HEK293 (cell line): ENCODE data around the gene LY6G5B.

Experiments used
- CTCF ChIA-PET: fragments of 350-600 bp; formaldehyde crosslinking; extraction: SDS; loops from one replicate; lab custom pipeline; 2021; ENCODE audit warnings: antibody characterized with exemption; lab: Yijun Ruan, JAX
- POLR2A ChIA-PET: fragments of 300-600 bp; formaldehyde crosslinking; extraction: SDS; loops from one replicate; lab custom pipeline; 2020; ENCODE audit warnings: antibody characterized with exemption, inconsistent platforms; lab: Yijun Ruan, JAX
- H3K27ac ChIP-seq: fragments of 200-500 bp; sonication (Bioruptor generic); 2 replicates; pipeline ENCODE4 v1.5.1; 2014; ENCODE audit warnings: low read depth, low read length, control low read depth, inconsistent platforms; ENCODE audit errors: extremely low read depth
- H3K36me3 ChIP-seq, 2 experiments: fragments of 200-500 bp in 1 of 2; sonication (Bioruptor generic) in 1 of 2; 1 replicate in 1 of 2; 2 replicates in 1 of 2; pipeline ENCODE4 v1.5.1; 2014 to 2017; ENCODE audit warnings: inconsistent platforms in 2 of 2, low read length in 2 of 2; ENCODE audit not compliant: control insufficient read depth in 2 of 2, insufficient read depth in 1 of 2
- H3K4me1 ChIP-seq: fragments of 200-500 bp; sonication (Bioruptor generic); 2 replicates; pipeline ENCODE4 v1.5.1; 2014; ENCODE audit warnings: mild to moderate bottlenecking, low read length, inconsistent platforms; ENCODE audit not compliant: control insufficient read depth, insufficient read depth
- H3K4me3 ChIP-seq: 2 replicates; pipeline ENCODE4 v1.5.1; 2011; ENCODE audit warnings: low read depth, mild to moderate bottlenecking, control low read depth, low read length, moderate library complexity
- H3K9me3 ChIP-seq: fragments of 200-500 bp; sonication (Bioruptor generic); 2 replicates; pipeline ENCODE4 v1.5.1; 2014; ENCODE audit warnings: low read depth, low read length, inconsistent platforms; ENCODE audit not compliant: control insufficient read depth, insufficient read depth
- GFI1B ChIP-seq: fragments of 450-650 bp; formaldehyde crosslinking; IDR thresholded peaks from 2 replicates; pipeline ENCODE4 v1.5.1; 2016; ENCODE audit warnings: missing biosample characterization, missing genetic modification characterization
- HOXD13 ChIP-seq: sonication (generic); formaldehyde crosslinking; IDR thresholded peaks from 2 replicates; pipeline ENCODE4 v1.8.0; 2022; ENCODE audit warnings: missing genetic modification reagents, borderline replicate concordance
- KLF1 ChIP-seq: fragments of 450-650 bp; formaldehyde crosslinking; IDR thresholded peaks from 2 replicates; pipeline ENCODE4 v1.5.1; 2016; ENCODE audit warnings: missing biosample characterization, missing genetic modification characterization
- KLF8 ChIP-seq: fragments of 450-650 bp; formaldehyde crosslinking; IDR thresholded peaks from 2 replicates; pipeline ENCODE4 v1.5.1; 2016; ENCODE audit warnings: missing biosample characterization, missing genetic modification characterization
- KLF9 ChIP-seq: fragments of 450-650 bp; formaldehyde crosslinking; IDR thresholded peaks from 2 replicates; pipeline ENCODE4 v1.5.1; 2016; ENCODE audit warnings: missing biosample characterization, missing genetic modification characterization, low read depth
- PRDM1 ChIP-seq: fragments of 450-650 bp; formaldehyde crosslinking; IDR thresholded peaks from 2 replicates; pipeline ENCODE4; 2016; ENCODE audit warnings: missing biosample characterization, missing genetic modification characterization
- ZBTB1 ChIP-seq: fragments of 450-650 bp; formaldehyde crosslinking; IDR thresholded peaks from 2 replicates; pipeline ENCODE4 v1.5.1; 2016; ENCODE audit warnings: missing biosample characterization, missing genetic modification characterization
- ZBTB8A ChIP-seq: fragments of 450-650 bp; formaldehyde crosslinking; IDR thresholded peaks from 2 replicates; pipeline ENCODE4 v1.5.1; 2016; ENCODE audit warnings: missing biosample characterization, missing genetic modification characterization
- ZNF121 ChIP-seq: fragments of 450-650 bp; formaldehyde crosslinking; IDR thresholded peaks from 2 replicates; pipeline ENCODE4 v1.5.1; 2016; ENCODE audit warnings: missing biosample characterization, missing genetic modification characterization
- ZNF132 ChIP-seq: fragments of 450-650 bp; formaldehyde crosslinking; IDR thresholded peaks from 2 replicates; pipeline ENCODE4 v1.5.1; 2017; ENCODE audit warnings: missing biosample characterization, missing genetic modification characterization, borderline replicate concordance
- ZNF184 ChIP-seq: fragments of 450-650 bp; IDR thresholded peaks from 2 replicates; pipeline ENCODE4 v1.5.1; 2018; ENCODE audit warnings: missing biosample characterization, mild to moderate bottlenecking, missing genetic modification characterization
- ZNF274 ChIP-seq, 2 experiments: fragments of 200-500 bp in 1 of 2; fragments of 450-650 bp in 1 of 2; sonication (Bioruptor generic) in 1 of 2; formaldehyde crosslinking in 1 of 2; IDR thresholded peaks; 2 replicates each; pipeline versions ENCODE4 v1.5.1 to v1.6.1; 2014 to 2016; ENCODE audit warnings: borderline replicate concordance in 1 of 2, inconsistent platforms in 1 of 2, low read length in 1 of 2, missing biosample characterization in 1 of 2, missing genetic modification characterization in 1 of 2
- ZNF394 ChIP-seq: fragments of 450-650 bp; formaldehyde crosslinking; IDR thresholded peaks from 2 replicates; pipeline ENCODE4 v1.5.1; 2016; ENCODE audit warnings: missing biosample characterization, missing genetic modification characterization, mild to moderate bottlenecking, moderate library complexity, borderline replicate concordance
- ZNF529 ChIP-seq: fragments of 450-650 bp; formaldehyde crosslinking; IDR thresholded peaks from 2 replicates; pipeline ENCODE4 v1.5.1; 2017; ENCODE audit warnings: missing genetic modification characterization, missing biosample characterization; ENCODE audit not compliant: insufficient replicate concordance
- ZNF555 ChIP-seq: fragments of 450-650 bp; formaldehyde crosslinking; conservative IDR thresholded peaks from 2 replicates; pipeline ENCODE4 v1.5.1; 2017; ENCODE audit warnings: missing biosample characterization, mild to moderate bottlenecking, missing genetic modification characterization, inconsistent platforms
- ZNF610 ChIP-seq: fragments of 450-650 bp; formaldehyde crosslinking; IDR thresholded peaks from 2 replicates; pipeline ENCODE4 v1.5.1; 2016; ENCODE audit warnings: missing biosample characterization, missing genetic modification characterization, borderline replicate concordance
- ZNF623 ChIP-seq: fragments of 450-650 bp; formaldehyde crosslinking; IDR thresholded peaks from 2 replicates; pipeline ENCODE4 v1.5.1; 2016; ENCODE audit warnings: missing biosample characterization, missing genetic modification characterization
- ZNF664 ChIP-seq: fragments of 450-650 bp; formaldehyde crosslinking; IDR thresholded peaks from 2 replicates; pipeline ENCODE4 v1.5.1; 2016; ENCODE audit warnings: missing biosample characterization, missing genetic modification characterization
- ZNF701 ChIP-seq: fragments of 450-650 bp; formaldehyde crosslinking; IDR thresholded peaks from 2 replicates; pipeline ENCODE4 v1.5.1; 2016; ENCODE audit warnings: missing biosample characterization, missing genetic modification characterization
- ZNF785 ChIP-seq: fragments of 450-650 bp; formaldehyde crosslinking; IDR thresholded peaks from 2 replicates; pipeline ENCODE4 v1.5.1; 2016; ENCODE audit warnings: missing biosample characterization, missing genetic modification characterization
- ZNF837 ChIP-seq: fragments of 450-650 bp; formaldehyde crosslinking; IDR thresholded peaks from 2 replicates; pipeline ENCODE4 v1.5.1; 2016; ENCODE audit warnings: missing biosample characterization, missing genetic modification characterization
- TF ChIP-seq, protein P1 (sequence below): fragments of 450-650 bp; formaldehyde crosslinking; IDR thresholded peaks from 2 replicates; pipeline ENCODE4 v1.5.1; 2016; ENCODE audit warnings: missing biosample characterization, missing genetic modification characterization, borderline replicate concordance
- TF ChIP-seq, protein P2 (sequence below): fragments of 450-650 bp; formaldehyde crosslinking; IDR thresholded peaks from 2 replicates; pipeline ENCODE4 v1.5.1; 2016; ENCODE audit warnings: missing biosample characterization, missing genetic modification characterization
- TF ChIP-seq, protein P3 (sequence below): fragments of 450-650 bp; formaldehyde crosslinking; IDR thresholded peaks from 2 replicates; pipeline ENCODE4 v1.5.1; 2017; ENCODE audit warnings: missing biosample characterization, missing genetic modification characterization

The LY6G5B gene

DNA sequence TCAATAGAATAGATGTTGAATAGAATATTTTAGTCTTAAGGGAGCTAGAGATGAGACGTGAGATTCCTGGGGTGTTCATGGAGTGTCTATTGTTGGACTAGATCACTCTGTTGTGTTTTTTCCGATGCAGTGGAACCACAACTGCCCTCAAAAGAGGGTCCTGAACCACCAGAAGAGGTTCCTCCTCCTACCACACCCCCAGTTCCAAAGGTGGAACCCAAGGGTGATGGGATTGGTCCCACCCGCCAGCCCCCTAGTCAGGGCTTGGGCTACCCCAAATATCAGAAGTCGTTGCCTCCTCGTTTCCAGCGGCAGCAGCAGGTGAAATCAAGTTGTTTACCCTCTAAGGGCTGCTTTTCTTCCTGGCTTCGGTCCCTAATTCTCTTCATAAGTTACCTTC lies 40.8 kb upstream of the LY6G5B start:
- POLR2A ChIA-PET, result interaction anchor here (9.7 kb wide), 1 partner anchor 7 kb away, joined by 123 read pairs; no protein-coding TSS in a partner anchor
- H3K4me1 ChIP-seq, result no peaks in the 10 kb centered on the region
- TF ChIP-seq ZNF274 (IDR thresholded peaks at IDR 0.05; ENCODE audit: low read length) (no peak), ZNF274 (tag by site-specific recombination; IDR thresholded peaks at IDR 0.05; ENCODE audit: borderline replicate concordance) (no peak), ZNF785 (no peak), ZNF529 (tag by site-specific recombination) (no peak)
- peaks cover 76 to 100% of the 10 kb centered on the region in 2 experiments for H3K36me3 ChIP-seq
- no peak overlapping the region for H3K27ac ChIP-seq
- CTCF ChIA-PET, result interaction anchor here (0.6 kb wide), 1 partner anchor 193 kb away, joined by 4 read pairs; no protein-coding TSS in a partner anchor
- H3K9me3 ChIP-seq, result no peaks in the 10 kb centered on the region
- no peak overlapping the region for H3K4me3 ChIP-seq

- peaks cover 72 to 100% of the 10 kb centered on the region in 2 experiments for H3K36me3 ChIP-seq
Observed at GRCh38 chr6:31630177-31630934, 39.4 kb upstream of the LY6G5B start.

More at GRCh38 chr6:31630177-31630934, 39.4 kb upstream of the LY6G5B start:
- CTCF ChIA-PET, result interaction anchor here (0.7 to 0.8 kb wide), 2 partner anchors 23 to 79 kb away, joined by 3 to 5 read pairs; no protein-coding TSS in a partner anchor
- POLR2A ChIA-PET, result interaction anchor here (0.6 to 9.7 kb wide), 4 partner anchors 6 to 107 kb away, joined by 3 to 123 read pairs (median 4); partner anchors contain the start of gene BAG6
- TF ChIP-seq KLF9 (tag by site-specific recombination) (peak; percentile 56; the same call in 1 of the 2 replicates), GFI1B (no peak), ZBTB1 (no peak), KLF1 (tag by site-specific recombination) (peak; percentile 85), ZNF623 (tag by site-specific recombination) (no peak), ZNF121 (tag by site-specific recombination) (no peak), ZNF555 (no peak), ZBTB8A (no peak), ZNF610 (tag by site-specific recombination) (no peak), ZNF394 (tag by site-specific recombination) (no peak), ZNF132 (tag by site-specific recombination) (no peak), ZNF184 (tag by site-specific recombination) (no peak), KLF8 (tag by site-specific recombination) (peak; percentile 52; the same call in 1 of the 2 replicates), PRDM1 (tag by site-specific recombination) (peak; percentile 89), ZNF664 (tag by site-specific recombination) (no peak), ZNF701 (tag by site-specific recombination) (no peak), ZNF837 (no peak), HOXD13 (CRISPR knock-in tag) (no peak)
- TF ChIP-seq, protein P1, sequence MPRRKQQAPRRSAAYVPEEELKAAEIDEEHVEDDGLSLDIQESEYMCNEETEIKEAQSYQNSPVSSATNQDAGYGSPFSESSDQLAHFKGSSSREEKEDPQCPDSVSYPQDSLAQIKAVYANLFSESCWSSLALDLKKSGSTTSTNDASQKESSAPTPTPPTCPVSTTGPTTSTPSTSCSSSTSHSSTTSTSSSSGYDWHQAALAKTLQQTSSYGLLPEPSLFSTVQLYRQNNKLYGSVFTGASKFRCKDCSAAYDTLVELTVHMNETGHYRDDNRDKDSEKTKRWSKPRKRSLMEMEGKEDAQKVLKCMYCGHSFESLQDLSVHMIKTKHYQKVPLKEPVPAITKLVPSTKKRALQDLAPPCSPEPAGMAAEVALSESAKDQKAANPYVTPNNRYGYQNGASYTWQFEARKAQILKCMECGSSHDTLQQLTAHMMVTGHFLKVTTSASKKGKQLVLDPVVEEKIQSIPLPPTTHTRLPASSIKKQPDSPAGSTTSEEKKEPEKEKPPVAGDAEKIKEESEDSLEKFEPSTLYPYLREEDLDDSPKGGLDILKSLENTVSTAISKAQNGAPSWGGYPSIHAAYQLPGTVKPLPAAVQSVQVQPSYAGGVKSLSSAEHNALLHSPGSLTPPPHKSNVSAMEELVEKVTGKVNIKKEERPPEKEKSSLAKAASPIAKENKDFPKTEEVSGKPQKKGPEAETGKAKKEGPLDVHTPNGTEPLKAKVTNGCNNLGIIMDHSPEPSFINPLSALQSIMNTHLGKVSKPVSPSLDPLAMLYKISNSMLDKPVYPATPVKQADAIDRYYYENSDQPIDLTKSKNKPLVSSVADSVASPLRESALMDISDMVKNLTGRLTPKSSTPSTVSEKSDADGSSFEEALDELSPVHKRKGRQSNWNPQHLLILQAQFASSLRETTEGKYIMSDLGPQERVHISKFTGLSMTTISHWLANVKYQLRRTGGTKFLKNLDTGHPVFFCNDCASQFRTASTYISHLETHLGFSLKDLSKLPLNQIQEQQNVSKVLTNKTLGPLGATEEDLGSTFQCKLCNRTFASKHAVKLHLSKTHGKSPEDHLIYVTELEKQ (tag by site-specific recombination), result no peak
- TF ChIP-seq, protein P2, sequence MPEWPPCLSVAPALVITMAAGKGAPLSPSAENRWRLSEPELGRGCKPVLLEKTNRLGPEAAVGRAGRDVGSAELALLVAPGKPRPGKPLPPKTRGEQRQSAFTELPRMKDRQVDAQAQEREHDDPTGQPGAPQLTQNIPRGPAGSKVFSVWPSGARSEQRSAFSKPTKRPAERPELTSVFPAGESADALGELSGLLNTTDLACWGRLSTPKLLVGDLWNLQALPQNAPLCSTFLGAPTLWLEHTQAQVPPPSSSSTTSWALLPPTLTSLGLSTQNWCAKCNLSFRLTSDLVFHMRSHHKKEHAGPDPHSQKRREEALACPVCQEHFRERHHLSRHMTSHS (tag by site-specific recombination), result no peak
- TF ChIP-seq, protein P3, sequence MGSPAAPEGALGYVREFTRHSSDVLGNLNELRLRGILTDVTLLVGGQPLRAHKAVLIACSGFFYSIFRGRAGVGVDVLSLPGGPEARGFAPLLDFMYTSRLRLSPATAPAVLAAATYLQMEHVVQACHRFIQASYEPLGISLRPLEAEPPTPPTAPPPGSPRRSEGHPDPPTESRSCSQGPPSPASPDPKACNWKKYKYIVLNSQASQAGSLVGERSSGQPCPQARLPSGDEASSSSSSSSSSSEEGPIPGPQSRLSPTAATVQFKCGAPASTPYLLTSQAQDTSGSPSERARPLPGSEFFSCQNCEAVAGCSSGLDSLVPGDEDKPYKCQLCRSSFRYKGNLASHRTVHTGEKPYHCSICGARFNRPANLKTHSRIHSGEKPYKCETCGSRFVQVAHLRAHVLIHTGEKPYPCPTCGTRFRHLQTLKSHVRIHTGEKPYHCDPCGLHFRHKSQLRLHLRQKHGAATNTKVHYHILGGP (tag by site-specific recombination), result no peak
- TF ChIP-seq, all 188 proteins: peak for 4
- Histone ChIP-seq H3K27ac (no peak overlapping the region), H3K4me3 (no peak overlapping the region), H3K9me3 (no peaks in the 10 kb centered on the region), H3K4me1 (no peaks in the 10 kb centered on the region)
